HL-60 (cell line): ENCODE data around the gene KRT9.

ENCODE experiments used
- GABPA ChIP-seq: IDR thresholded peaks from 2 replicates; pipeline ENCODE4 v1.6.1; 2012; ENCODE audit warnings: low read depth
- POLR2AphosphoS5 ChIP-seq: IDR thresholded peaks from 2 replicates; pipeline ENCODE4 v1.6.1; 2012; ENCODE audit warnings: low read depth
- TF ChIP-seq, protein P1 (sequence below): IDR thresholded peaks from one replicate; pipeline ENCODE4 v1.5.1; 2011; ENCODE audit warnings: low read length, control low read depth, inconsistent platforms; ENCODE audit not compliant: insufficient read depth
- TF ChIP-seq, protein P2 (sequence below): IDR thresholded peaks from 2 replicates; pipeline ENCODE4 v1.6.1; 2012; ENCODE audit warnings: low read depth; ENCODE audit not compliant: insufficient replicate concordance

- TF ChIP-seq, protein P1, sequence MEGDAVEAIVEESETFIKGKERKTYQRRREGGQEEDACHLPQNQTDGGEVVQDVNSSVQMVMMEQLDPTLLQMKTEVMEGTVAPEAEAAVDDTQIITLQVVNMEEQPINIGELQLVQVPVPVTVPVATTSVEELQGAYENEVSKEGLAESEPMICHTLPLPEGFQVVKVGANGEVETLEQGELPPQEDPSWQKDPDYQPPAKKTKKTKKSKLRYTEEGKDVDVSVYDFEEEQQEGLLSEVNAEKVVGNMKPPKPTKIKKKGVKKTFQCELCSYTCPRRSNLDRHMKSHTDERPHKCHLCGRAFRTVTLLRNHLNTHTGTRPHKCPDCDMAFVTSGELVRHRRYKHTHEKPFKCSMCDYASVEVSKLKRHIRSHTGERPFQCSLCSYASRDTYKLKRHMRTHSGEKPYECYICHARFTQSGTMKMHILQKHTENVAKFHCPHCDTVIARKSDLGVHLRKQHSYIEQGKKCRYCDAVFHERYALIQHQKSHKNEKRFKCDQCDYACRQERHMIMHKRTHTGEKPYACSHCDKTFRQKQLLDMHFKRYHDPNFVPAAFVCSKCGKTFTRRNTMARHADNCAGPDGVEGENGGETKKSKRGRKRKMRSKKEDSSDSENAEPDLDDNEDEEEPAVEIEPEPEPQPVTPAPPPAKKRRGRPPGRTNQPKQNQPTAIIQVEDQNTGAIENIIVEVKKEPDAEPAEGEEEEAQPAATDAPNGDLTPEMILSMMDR = no peak
- TF ChIP-seq GABPA (no peak), POLR2AphosphoS5 (no peak)
- TF ChIP-seq, protein P2, sequence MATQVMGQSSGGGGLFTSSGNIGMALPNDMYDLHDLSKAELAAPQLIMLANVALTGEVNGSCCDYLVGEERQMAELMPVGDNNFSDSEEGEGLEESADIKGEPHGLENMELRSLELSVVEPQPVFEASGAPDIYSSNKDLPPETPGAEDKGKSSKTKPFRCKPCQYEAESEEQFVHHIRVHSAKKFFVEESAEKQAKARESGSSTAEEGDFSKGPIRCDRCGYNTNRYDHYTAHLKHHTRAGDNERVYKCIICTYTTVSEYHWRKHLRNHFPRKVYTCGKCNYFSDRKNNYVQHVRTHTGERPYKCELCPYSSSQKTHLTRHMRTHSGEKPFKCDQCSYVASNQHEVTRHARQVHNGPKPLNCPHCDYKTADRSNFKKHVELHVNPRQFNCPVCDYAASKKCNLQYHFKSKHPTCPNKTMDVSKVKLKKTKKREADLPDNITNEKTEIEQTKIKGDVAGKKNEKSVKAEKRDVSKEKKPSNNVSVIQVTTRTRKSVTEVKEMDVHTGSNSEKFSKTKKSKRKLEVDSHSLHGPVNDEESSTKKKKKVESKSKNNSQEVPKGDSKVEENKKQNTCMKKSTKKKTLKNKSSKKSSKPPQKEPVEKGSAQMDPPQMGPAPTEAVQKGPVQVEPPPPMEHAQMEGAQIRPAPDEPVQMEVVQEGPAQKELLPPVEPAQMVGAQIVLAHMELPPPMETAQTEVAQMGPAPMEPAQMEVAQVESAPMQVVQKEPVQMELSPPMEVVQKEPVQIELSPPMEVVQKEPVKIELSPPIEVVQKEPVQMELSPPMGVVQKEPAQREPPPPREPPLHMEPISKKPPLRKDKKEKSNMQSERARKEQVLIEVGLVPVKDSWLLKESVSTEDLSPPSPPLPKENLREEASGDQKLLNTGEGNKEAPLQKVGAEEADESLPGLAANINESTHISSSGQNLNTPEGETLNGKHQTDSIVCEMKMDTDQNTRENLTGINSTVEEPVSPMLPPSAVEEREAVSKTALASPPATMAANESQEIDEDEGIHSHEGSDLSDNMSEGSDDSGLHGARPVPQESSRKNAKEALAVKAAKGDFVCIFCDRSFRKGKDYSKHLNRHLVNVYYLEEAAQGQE = no peak
Measured at GRCh38 chr17:41614098-41614497, 42.2 kb upstream of the KRT9 start.
